ENCODE data around the gene ZNF2. TPM values are rescaled to one million over a fixed set of nuclear protein-coding genes. Genes with fewer than 3 reads are reported as not detected.

ZNF2 gene
- total RNA-seq, 1 experiment from 2014 or later: 2.4 TPM

DNA sequence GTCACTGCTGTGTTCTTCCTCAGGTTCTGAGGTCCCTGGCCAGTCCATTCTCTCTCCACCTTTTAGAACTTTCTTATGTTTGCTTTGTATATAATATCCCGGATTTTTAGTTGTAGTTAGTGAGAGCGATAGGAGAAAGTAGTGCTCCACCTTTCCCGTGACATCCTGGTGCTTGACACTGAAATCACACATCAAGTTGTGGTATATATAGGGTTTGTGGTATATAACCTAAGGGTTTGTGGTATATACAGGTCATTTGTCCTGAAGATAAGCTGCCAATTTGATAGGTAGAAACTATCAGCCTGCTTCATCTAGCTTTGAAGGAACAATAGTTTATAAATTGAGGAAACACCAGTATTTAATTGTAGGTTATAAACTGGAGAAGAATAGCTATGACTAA lies 54.8 kb downstream of the ZNF2 start:
- peaks cover 78% of the 10 kb centered on the region for H3K36me3 Mint-ChIP-seq
- no peaks in the 10 kb centered on the region for H3K4me1 Mint-ChIP-seq
- H3K27me3 Mint-ChIP-seq (ENCODE audit: low read depth): peaks cover 3% of the 10 kb centered on the region; the same call in 1 of the 2 replicates
- TF ChIP-seq, protein P1, sequence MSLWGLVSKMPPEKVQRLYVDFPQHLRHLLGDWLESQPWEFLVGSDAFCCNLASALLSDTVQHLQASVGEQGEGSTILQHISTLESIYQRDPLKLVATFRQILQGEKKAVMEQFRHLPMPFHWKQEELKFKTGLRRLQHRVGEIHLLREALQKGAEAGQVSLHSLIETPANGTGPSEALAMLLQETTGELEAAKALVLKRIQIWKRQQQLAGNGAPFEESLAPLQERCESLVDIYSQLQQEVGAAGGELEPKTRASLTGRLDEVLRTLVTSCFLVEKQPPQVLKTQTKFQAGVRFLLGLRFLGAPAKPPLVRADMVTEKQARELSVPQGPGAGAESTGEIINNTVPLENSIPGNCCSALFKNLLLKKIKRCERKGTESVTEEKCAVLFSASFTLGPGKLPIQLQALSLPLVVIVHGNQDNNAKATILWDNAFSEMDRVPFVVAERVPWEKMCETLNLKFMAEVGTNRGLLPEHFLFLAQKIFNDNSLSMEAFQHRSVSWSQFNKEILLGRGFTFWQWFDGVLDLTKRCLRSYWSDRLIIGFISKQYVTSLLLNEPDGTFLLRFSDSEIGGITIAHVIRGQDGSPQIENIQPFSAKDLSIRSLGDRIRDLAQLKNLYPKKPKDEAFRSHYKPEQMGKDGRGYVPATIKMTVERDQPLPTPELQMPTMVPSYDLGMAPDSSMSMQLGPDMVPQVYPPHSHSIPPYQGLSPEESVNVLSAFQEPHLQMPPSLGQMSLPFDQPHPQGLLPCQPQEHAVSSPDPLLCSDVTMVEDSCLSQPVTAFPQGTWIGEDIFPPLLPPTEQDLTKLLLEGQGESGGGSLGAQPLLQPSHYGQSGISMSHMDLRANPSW (CRISPR knock-in tag; conservative IDR thresholded peaks at IDR 0.05; ENCODE audit: low read depth): no peak
- TF ChIP-seq, protein P2, sequence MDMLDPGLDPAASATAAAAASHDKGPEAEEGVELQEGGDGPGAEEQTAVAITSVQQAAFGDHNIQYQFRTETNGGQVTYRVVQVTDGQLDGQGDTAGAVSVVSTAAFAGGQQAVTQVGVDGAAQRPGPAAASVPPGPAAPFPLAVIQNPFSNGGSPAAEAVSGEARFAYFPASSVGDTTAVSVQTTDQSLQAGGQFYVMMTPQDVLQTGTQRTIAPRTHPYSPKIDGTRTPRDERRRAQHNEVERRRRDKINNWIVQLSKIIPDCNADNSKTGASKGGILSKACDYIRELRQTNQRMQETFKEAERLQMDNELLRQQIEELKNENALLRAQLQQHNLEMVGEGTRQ (CRISPR knock-in tag; IDR thresholded peaks at IDR 0.05): no peak
- TF ChIP-seq, protein P3, sequence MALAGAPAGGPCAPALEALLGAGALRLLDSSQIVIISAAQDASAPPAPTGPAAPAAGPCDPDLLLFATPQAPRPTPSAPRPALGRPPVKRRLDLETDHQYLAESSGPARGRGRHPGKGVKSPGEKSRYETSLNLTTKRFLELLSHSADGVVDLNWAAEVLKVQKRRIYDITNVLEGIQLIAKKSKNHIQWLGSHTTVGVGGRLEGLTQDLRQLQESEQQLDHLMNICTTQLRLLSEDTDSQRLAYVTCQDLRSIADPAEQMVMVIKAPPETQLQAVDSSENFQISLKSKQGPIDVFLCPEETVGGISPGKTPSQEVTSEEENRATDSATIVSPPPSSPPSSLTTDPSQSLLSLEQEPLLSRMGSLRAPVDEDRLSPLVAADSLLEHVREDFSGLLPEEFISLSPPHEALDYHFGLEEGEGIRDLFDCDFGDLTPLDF (CRISPR knock-in tag; IDR thresholded peaks at IDR 0.05): no peak
- TF ChIP-seq ZNF263 (CRISPR knock-in tag; IDR thresholded peaks at IDR 0.05; ENCODE audit: low read depth): no peak
- no peak for TF ChIP-seq MXD4 (CRISPR knock-in tag; IDR thresholded peaks at IDR 0.05; ENCODE audit: borderline replicate concordance)
- TF ChIP-seq, protein P4, sequence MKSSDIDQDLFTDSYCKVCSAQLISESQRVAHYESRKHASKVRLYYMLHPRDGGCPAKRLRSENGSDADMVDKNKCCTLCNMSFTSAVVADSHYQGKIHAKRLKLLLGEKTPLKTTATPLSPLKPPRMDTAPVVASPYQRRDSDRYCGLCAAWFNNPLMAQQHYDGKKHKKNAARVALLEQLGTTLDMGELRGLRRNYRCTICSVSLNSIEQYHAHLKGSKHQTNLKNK (CRISPR knock-in tag; IDR thresholded peaks at IDR 0.05): no peak
- no peak for TF ChIP-seq ZNF317 (CRISPR knock-in tag; IDR thresholded peaks at IDR 0.05; ENCODE audit: borderline replicate concordance, low read depth)
- TF ChIP-seq, protein P5, sequence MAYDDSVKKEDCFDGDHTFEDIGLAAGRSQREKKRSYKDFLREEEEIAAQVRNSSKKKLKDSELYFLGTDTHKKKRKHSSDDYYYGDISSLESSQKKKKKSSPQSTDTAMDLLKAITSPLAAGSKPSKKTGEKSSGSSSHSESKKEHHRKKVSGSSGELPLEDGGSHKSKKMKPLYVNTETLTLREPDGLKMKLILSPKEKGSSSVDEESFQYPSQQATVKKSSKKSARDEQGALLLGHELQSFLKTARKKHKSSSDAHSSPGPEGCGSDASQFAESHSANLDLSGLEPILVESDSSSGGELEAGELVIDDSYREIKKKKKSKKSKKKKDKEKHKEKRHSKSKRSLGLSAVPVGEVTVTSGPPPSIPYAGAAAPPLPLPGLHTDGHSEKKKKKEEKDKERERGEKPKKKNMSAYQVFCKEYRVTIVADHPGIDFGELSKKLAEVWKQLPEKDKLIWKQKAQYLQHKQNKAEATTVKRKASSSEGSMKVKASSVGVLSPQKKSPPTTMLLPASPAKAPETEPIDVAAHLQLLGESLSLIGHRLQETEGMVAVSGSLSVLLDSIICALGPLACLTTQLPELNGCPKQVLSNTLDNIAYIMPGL (CRISPR knock-in tag; IDR thresholded peaks at IDR 0.05): no peak
- no peak for TF ChIP-seq TCF7 (CRISPR knock-in tag; IDR thresholded peaks at IDR 0.05; ENCODE audit: low read depth)
- TF ChIP-seq SP1 (CRISPR knock-in tag; conservative IDR thresholded peaks at IDR 0.05): no peak
- TF ChIP-seq, protein P6, sequence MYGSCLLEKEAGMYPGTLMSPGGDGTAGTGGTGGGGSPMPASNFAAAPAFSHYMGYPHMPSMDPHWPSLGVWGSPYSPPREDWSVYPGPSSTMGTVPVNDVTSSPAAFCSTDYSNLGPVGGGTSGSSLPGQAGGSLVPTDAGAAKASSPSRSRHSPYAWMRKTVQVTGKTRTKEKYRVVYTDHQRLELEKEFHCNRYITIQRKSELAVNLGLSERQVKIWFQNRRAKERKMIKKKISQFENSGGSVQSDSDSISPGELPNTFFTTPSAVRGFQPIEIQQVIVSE (CRISPR knock-in tag; IDR thresholded peaks at IDR 0.05; ENCODE audit: borderline replicate concordance): no peak
- TF ChIP-seq, protein P7, sequence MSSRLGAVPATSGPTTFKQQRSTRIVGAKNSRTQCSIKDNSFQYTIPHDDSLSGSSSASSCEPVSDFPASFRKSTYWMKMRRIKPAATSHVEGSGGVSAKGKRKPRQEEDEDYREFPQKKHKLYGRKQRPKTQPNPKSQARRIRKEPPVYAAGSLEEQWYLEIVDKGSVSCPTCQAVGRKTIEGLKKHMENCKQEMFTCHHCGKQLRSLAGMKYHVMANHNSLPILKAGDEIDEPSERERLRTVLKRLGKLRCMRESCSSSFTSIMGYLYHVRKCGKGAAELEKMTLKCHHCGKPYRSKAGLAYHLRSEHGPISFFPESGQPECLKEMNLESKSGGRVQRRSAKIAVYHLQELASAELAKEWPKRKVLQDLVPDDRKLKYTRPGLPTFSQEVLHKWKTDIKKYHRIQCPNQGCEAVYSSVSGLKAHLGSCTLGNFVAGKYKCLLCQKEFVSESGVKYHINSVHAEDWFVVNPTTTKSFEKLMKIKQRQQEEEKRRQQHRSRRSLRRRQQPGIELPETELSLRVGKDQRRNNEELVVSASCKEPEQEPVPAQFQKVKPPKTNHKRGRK (CRISPR knock-in tag; IDR thresholded peaks at IDR 0.05; ENCODE audit: borderline replicate concordance): no peak
- TF ChIP-seq, protein P8, sequence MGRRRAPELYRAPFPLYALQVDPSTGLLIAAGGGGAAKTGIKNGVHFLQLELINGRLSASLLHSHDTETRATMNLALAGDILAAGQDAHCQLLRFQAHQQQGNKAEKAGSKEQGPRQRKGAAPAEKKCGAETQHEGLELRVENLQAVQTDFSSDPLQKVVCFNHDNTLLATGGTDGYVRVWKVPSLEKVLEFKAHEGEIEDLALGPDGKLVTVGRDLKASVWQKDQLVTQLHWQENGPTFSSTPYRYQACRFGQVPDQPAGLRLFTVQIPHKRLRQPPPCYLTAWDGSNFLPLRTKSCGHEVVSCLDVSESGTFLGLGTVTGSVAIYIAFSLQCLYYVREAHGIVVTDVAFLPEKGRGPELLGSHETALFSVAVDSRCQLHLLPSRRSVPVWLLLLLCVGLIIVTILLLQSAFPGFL (CRISPR knock-in tag; IDR thresholded peaks at IDR 0.05; ENCODE audit: borderline replicate concordance): no peak
- no peak for TF ChIP-seq ZNF121 (CRISPR knock-in tag; IDR thresholded peaks at IDR 0.05)
- no peak for TF ChIP-seq NFATC4 (CRISPR knock-in tag; IDR thresholded peaks at IDR 0.05)
- ChIA-PET POLR2A (no interaction called here), CTCF (no interaction called here)
- H3K9me3 Mint-ChIP-seq: peaks cover 85% of the 10 kb centered on the region
- ATAC-seq: no peak
- H3K27ac Mint-ChIP-seq: no peak overlapping the region
- no peak overlapping the region for H3K4me3 Mint-ChIP-seq
- DNase-seq (ENCODE audit: low spot score): no peak
